Testis (tissue), 3 donors: ENCODE results near the gene GOLPH3L. TPM values are rescaled to one million over a fixed set of nuclear protein-coding genes. Genes with fewer than 3 reads are reported as not detected.

Experiments
- DNase-seq: peaks from one replicate; pipeline ENCODE4 v3.0.0-alpha.2; 2019
- H3K27ac ChIP-seq, 2 donors: fragments of 200-600 bp; sonication (generic); one replicate each; pipeline ENCODE4 v1.5.1; 2019
- H3K27me3 ChIP-seq: fragments of 200-600 bp; sonication (generic); one replicate; pipeline ENCODE4 v1.5.1; 2019
- H3K36me3 ChIP-seq: fragments of 200-600 bp; sonication (generic); one replicate; pipeline ENCODE4 v1.5.1; 2017; ENCODE audit warnings: low read depth; ENCODE audit errors: missing control alignments
- H3K4me1 ChIP-seq: fragments of 200-600 bp; sonication (generic); one replicate; pipeline ENCODE4 v1.5.1; 2019
- H3K4me3 ChIP-seq, 2 donors: fragments of 200-600 bp; sonication (generic); one replicate each; pipeline ENCODE4 v1.5.1; 2017 to 2019
- H3K9me3 ChIP-seq: fragments of 200-600 bp; sonication (generic); one replicate; pipeline ENCODE4 v1.5.1; 2017
- POLR2A ChIP-seq: fragments of 450-650 bp; IDR thresholded peaks from one replicate; pipeline ENCODE4 v1.6.1; 2017; ENCODE audit warnings: antibody characterized with exemption, mild to moderate bottlenecking, moderate library complexity
- WGBS, 2 donors: methylation state at CpG; one replicate each; pipeline ENCODE4 v1.1.5; 2018; 5-methylcytosine and 5-hydroxymethylcytosine counted together
- intact Hi-C: fragments of 100-400 bp; cut with DNase I; formaldehyde crosslinking; loops from one replicate; pipeline ENCODE4 v1.15.1; 2023; ENCODE audit warnings: low total_unique reads
- polyA plus RNA-seq: library from polyadenylated mRNA; stranded (reverse); fragments of 350-450 nt; fragmentation: Illumina TruSeq; extraction: RNeasy Lipid Tissue Mini Kit (QIAGEN cat#74804); gene quantifications from one replicate; pipeline ENCODE4 v1.2.3, GENCODE V29; 2014; ENCODE audit warnings: low read depth, low replicate concordance; ENCODE audit not compliant: insufficient read depth
- total RNA-seq, 2 donors: library from RNA; depleted of rRNA; stranded (reverse); fragments of >200 nt; gene quantifications; one replicate each; pipeline ENCODE4 v1.2.3, GENCODE V29; 2016
- TF ChIP-seq, protein P1 (sequence below), 3 experiments: fragments of 450-650 bp in 2 of 3; fragments of 200-600 bp in 1 of 3; sonication (generic) in 1 of 3; IDR thresholded peaks; one replicate each; pipeline ENCODE4 v1.5.1; 2016 to 2019; ENCODE audit warnings: antibody characterized with exemption in 3 of 3, mild to moderate bottlenecking in 2 of 3, moderate library complexity in 1 of 3

GOLPH3L gene
- total and polyA plus RNA-seq, 3 donors from 2014 or later = 18.7 to 26.8 (median 19.9) TPM

GRCh38 chr1:150688763-150689162, 8.2 kb downstream of the GOLPH3L start:
- H3K9me3 ChIP-seq = no peaks in the 10 kb centered on the region
- intact Hi-C loops = no loop called here
- no peak overlapping the region for H3K27ac ChIP-seq
- no peak overlapping the region for H3K4me3 ChIP-seq
- H3K36me3 ChIP-seq = no peaks in the 10 kb centered on the region
- H3K4me1 ChIP-seq = no peaks in the 10 kb centered on the region
- TF ChIP-seq, protein P1, sequence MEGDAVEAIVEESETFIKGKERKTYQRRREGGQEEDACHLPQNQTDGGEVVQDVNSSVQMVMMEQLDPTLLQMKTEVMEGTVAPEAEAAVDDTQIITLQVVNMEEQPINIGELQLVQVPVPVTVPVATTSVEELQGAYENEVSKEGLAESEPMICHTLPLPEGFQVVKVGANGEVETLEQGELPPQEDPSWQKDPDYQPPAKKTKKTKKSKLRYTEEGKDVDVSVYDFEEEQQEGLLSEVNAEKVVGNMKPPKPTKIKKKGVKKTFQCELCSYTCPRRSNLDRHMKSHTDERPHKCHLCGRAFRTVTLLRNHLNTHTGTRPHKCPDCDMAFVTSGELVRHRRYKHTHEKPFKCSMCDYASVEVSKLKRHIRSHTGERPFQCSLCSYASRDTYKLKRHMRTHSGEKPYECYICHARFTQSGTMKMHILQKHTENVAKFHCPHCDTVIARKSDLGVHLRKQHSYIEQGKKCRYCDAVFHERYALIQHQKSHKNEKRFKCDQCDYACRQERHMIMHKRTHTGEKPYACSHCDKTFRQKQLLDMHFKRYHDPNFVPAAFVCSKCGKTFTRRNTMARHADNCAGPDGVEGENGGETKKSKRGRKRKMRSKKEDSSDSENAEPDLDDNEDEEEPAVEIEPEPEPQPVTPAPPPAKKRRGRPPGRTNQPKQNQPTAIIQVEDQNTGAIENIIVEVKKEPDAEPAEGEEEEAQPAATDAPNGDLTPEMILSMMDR (IDR thresholded peaks at IDR 0.05) = no peak
- no peak for TF ChIP-seq POLR2A
- H3K27me3 ChIP-seq = no peaks in the 10 kb centered on the region
- WGBS, 2 donors = 96% methylated on average over 1 of the region's 1 CpG
- no peak for DNase-seq

GRCh38 chr1:150686275-150686674, 10.7 kb downstream of the GOLPH3L start:
- Histone ChIP-seq H3K9me3 (no peaks in the 10 kb centered on the region), H3K4me3 (no peak overlapping the region), H3K27ac (no peak overlapping the region), H3K4me1 (no peaks in the 10 kb centered on the region), H3K27me3 (no peaks in the 10 kb centered on the region), H3K36me3 (no peaks in the 10 kb centered on the region)
- 92 to 98% methylated on average over 3 of the region's 3 CpGs for WGBS, 2 donors
- DNase-seq = no peak
- TF ChIP-seq POLR2A = no peak
- TF ChIP-seq, protein P1 (IDR thresholded peaks at IDR 0.05) = no peak
- intact Hi-C loops = no loop called here

- intact Hi-C loops = no loop called here
- Histone ChIP-seq H3K4me3 (no peak overlapping the region), H3K4me1 (no peaks in the 10 kb centered on the region), H3K27me3 (no peaks in the 10 kb centered on the region), H3K27ac (no peak overlapping the region), H3K36me3 (no peaks in the 10 kb centered on the region), H3K9me3 (no peaks in the 10 kb centered on the region)
- 59 to 71% methylated on average over 1 of the region's 1 CpG for WGBS, 2 donors
- no peak for DNase-seq
- no peak for TF ChIP-seq POLR2A
- TF ChIP-seq, protein P1 (IDR thresholded peaks at IDR 0.05) = no peak
These were observed 13.0 kb downstream of the GOLPH3L start for GRCh38 chr1:150683914-150684313.

GRCh38 chr1:150678988-150679387, 18.0 kb downstream of the GOLPH3L start:
- 94 to 98% methylated on average over 1 of the region's 1 CpG for WGBS, 2 donors
- Histone ChIP-seq H3K36me3 (no peaks in the 10 kb centered on the region), H3K4me1 (no peaks in the 10 kb centered on the region), H3K27ac (no peak overlapping the region), H3K9me3 (no peaks in the 10 kb centered on the region), H3K4me3 (no peak overlapping the region), H3K27me3 (no peaks in the 10 kb centered on the region)
- no peak for DNase-seq
- intact Hi-C loops = no loop called here
- TF ChIP-seq POLR2A = no peak
- TF ChIP-seq, protein P1 (IDR thresholded peaks at IDR 0.05) = no peak

DNA sequence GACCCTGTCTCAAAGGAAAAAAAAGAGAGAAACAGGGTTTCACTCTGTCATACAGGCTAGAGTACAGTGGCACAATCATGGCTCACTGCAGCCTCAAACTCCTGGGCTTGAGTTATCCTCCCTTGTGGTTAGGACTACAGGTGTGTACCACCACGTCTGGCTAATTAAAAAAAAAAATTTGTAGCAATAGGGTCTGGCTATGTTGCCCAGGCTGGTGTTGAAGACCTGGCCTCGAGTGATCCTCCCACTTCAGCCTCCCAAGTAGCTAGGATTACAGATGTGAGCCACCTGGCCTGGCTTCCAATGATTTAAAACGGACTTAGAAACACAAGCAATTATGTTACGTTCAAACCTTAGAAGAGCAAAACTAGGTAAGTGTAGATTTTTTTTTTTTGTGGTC, 22.1 kb downstream of the GOLPH3L start:
- WGBS, 2 donors = 88 to 96% methylated on average over 4 of the region's 4 CpGs
- H3K27me3 ChIP-seq = no peaks in the 10 kb centered on the region
- DNase-seq = no peak
- TF ChIP-seq, protein P1 (IDR thresholded peaks at IDR 0.05) = no peak
- no peak for TF ChIP-seq POLR2A
- no peaks in the 10 kb centered on the region for H3K36me3 ChIP-seq
- no peak overlapping the region for H3K27ac ChIP-seq
- no peak overlapping the region for H3K4me3 ChIP-seq
- intact Hi-C loops = no loop called here
- H3K9me3 ChIP-seq = no peaks in the 10 kb centered on the region
- H3K4me1 ChIP-seq = no peaks in the 10 kb centered on the region
